Epithelial cell of esophagus (primary cell): ENCODE measurements around the gene AQR.

Source experiments
- DNase-seq: peaks from one replicate; pipeline ENCODE4 v3.0.0; 2010; ENCODE audit warnings: low read depth
- H3K4me3 ChIP-seq: 2 replicates; pipeline ENCODE4 v1.5.1; 2011; ENCODE audit warnings: mild to moderate bottlenecking, low read length, control low read depth
- CTCF ChIP-seq: IDR thresholded peaks from 2 replicates; pipeline ENCODE4 v1.5.1; 2011; ENCODE audit warnings: low read depth, mild to moderate bottlenecking, low read length, control low read depth, inconsistent platforms; ENCODE audit not compliant: insufficient read depth; ENCODE audit errors: missing control alignments

Gene AQR

GRCh38 chr15:34904527-34904926 lies 65.0 kb downstream of the AQR start:
- no peak overlapping the region for H3K4me3 ChIP-seq
- TF ChIP-seq CTCF: no peak
- no peak for DNase-seq

GRCh38 chr15:34900748-34901147 lies 68.8 kb downstream of the AQR start:
- no peak overlapping the region for H3K4me3 ChIP-seq
- no peak for TF ChIP-seq CTCF

GRCh38 chr15:34896183-34896582 lies 73.4 kb downstream of the AQR start:
- DNase-seq: no peak
- H3K4me3 ChIP-seq: no peak overlapping the region
- TF ChIP-seq CTCF: no peak

More at GRCh38 chr15:34900748-34901147, 68.8 kb downstream of the AQR start:
- DNase-seq: no peak

- H3K4me3 ChIP-seq: no peak overlapping the region
- DNase-seq: no peak
- TF ChIP-seq CTCF: no peak
Measured at GRCh38 chr15:34893967-34894366, 75.6 kb downstream of the AQR start.

- no peak overlapping the region for H3K4me3 ChIP-seq
- no peak for TF ChIP-seq CTCF
- DNase-seq: no peak
Measured at GRCh38 chr15:34892963-34893591, 76.5 kb downstream of the AQR start.

- no peak for TF ChIP-seq CTCF
- H3K4me3 ChIP-seq: no peak overlapping the region
- DNase-seq: no peak
Measured at GRCh38 chr15:34890424-34890823, 79.1 kb downstream of the AQR start.

- H3K4me3 ChIP-seq: no peak overlapping the region
- peak; percentile 23 for DNase-seq
- no peak for TF ChIP-seq CTCF
Measured at GRCh38 chr15:34889476-34889875, 80.1 kb downstream of the AQR start.
